Measurements from ENCODE around the gene YPEL3.
A peak's percentile ranks its signal among the peaks of the same experiment; 100 is the strongest.

YPEL3 gene, protein sequence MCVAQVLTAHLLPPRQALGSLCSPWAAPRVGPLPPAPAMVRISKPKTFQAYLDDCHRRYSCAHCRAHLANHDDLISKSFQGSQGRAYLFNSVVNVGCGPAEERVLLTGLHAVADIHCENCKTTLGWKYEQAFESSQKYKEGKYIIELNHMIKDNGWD

DNA sequence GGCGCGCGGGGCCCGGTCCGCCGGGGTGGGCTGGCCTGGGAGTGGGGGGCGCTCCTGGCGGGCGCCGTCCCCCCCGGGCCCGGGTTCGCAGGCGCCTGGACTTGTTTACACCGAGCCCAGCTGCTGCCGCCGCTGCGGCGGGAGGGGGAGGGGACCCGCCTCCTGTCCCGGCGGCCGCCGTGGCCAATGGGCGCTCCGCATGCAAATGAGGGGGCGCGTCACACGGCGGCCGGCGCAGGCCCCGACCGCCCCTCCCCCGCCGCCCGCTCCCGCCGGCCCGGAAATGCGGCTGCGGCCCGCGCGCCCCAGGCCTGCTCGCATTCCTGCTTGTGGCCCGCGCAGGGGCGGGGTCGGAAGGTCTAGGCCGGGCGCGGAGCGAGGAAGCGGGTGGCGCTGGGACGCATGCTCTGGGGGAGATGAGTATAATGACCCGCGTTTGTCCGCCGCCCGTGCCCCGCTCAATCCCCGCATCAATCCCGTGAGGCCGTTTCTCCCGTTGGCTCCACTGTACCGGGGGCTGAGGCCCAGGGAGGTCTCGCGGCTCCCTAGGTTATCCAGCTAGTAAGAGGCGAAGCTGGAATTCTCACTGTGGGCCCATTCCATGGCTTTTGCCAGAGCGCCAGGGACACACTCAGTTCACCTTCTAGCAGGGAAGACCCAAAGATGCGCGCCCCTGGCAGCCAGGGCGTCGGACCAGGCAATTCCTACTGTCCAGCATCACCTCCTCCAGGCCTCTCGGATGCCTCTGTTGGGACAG is at the start of gene YPEL3:
YPEL3 (minus strand) TSS at position 109 of the 757 bp plus-strand sequence. CDS start 731 bp downstream, outside the sequence.
- peak within 1 kb of the TSS; percentile 85 to 100 for H3K4me3 ChIP-seq (ENCODE audit: low read depth in 1 of 2, low read length in 1 of 2)

DNA sequence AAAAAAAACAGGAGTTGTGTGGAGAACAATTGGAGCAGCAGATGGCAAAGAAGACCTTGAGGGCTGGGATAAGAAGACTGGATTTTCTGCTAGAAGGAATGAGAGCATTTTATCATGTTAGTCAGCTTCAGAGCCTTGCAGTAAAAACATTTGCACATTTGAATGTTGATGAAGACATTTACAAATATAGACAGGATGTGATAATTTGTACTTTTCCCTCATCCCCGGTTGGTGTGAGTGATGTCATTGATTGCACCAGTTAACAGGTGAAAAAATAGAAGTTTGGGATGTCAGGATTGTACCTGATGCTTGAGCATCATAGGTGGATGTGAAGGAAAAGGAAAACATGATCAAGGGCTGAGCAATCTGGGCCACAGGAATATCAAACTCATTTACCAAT is 49.6 kb upstream of the YPEL3 start:
- no peaks in the 10 kb centered on the region for H3K36me3 ChIP-seq
- no peak overlapping the region for H3K27ac ChIP-seq
- peaks cover 71 to 77% of the 10 kb centered on the region in 2 experiments for H3K4me1 ChIP-seq (ENCODE audit: control insufficient read depth in 1 of 2, insufficient read depth in 1 of 2, low read depth in 1 of 2, low read length in 1 of 2)
- no peak overlapping the region for H3K4me3 ChIP-seq (ENCODE audit: low read depth in 1 of 2, low read length in 1 of 2)
- no peaks in the 10 kb centered on the region for H3K27me3 ChIP-seq
- TF ChIP-seq, protein P1, sequence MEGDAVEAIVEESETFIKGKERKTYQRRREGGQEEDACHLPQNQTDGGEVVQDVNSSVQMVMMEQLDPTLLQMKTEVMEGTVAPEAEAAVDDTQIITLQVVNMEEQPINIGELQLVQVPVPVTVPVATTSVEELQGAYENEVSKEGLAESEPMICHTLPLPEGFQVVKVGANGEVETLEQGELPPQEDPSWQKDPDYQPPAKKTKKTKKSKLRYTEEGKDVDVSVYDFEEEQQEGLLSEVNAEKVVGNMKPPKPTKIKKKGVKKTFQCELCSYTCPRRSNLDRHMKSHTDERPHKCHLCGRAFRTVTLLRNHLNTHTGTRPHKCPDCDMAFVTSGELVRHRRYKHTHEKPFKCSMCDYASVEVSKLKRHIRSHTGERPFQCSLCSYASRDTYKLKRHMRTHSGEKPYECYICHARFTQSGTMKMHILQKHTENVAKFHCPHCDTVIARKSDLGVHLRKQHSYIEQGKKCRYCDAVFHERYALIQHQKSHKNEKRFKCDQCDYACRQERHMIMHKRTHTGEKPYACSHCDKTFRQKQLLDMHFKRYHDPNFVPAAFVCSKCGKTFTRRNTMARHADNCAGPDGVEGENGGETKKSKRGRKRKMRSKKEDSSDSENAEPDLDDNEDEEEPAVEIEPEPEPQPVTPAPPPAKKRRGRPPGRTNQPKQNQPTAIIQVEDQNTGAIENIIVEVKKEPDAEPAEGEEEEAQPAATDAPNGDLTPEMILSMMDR (IDR thresholded peaks at IDR 0.05), result no peak
- no peaks in the 10 kb centered on the region for H3K9me3 ChIP-seq

More for the DNA sequence above, at the start of gene YPEL3:
- TF ChIP-seq, protein P1 (IDR thresholded peaks at IDR 0.05), result peak; percentile 28
- H3K4me1 ChIP-seq (ENCODE audit: control insufficient read depth in 1 of 2, insufficient read depth in 1 of 2, low read depth in 1 of 2, low read length in 1 of 2), result peaks cover 54 to 59% of the 10 kb centered on the region in 2 experiments
- H3K9me3 ChIP-seq, result peaks cover 23% of the 10 kb centered on the region
- H3K36me3 ChIP-seq, result peaks cover 34% of the 10 kb centered on the region
- H3K27me3 ChIP-seq, result no peaks in the 10 kb centered on the region
- peak within 1 kb of the TSS; percentile 100 for H3K27ac ChIP-seq

DNA sequence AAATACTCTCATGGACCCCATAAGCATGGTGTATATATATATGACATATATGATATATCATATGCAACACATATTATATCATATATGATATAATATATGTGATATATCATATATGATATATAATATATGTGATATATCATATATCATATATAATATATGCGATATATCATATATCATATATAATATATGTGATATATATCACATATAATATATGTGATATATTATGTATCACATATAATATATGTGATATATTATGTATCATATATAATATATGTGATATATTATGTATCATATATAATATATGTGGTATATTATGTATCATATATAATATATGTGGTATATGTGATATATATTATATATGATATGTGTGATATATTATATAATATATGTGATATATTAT is 48.9 kb upstream of the YPEL3 start:
- TF ChIP-seq, protein P1 (IDR thresholded peaks at IDR 0.05), result no peak
- peaks cover 71 to 77% of the 10 kb centered on the region in 2 experiments for H3K4me1 ChIP-seq (ENCODE audit: control insufficient read depth in 1 of 2, insufficient read depth in 1 of 2, low read depth in 1 of 2, low read length in 1 of 2)
- no peak overlapping the region for H3K27ac ChIP-seq
- no peaks in the 10 kb centered on the region for H3K9me3 ChIP-seq
- no peak overlapping the region for H3K4me3 ChIP-seq (ENCODE audit: low read depth in 1 of 2, low read length in 1 of 2)
- no peaks in the 10 kb centered on the region for H3K27me3 ChIP-seq
- H3K36me3 ChIP-seq, result no peaks in the 10 kb centered on the region

DNA sequence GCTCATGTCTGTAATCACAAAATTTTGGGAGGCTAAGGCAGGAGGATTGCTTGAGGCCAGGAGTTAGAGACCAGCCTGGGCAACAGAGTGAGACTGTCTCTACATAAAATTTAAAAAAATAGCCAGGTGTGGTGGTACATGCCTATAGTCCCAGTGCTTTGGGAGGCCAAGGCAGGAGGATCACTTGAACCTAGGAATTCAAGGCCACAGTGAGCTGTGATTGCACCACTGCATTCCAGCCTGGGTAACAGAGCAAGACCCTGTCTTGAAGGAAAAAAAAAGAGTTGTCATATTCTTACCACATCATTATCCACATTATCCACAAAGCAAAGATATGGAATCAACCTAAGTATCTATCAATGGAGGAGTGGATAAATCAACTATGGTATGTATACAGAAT is 48.0 kb upstream of the YPEL3 start:
- TF ChIP-seq, protein P1 (IDR thresholded peaks at IDR 0.05), result no peak
- Histone ChIP-seq H3K4me1 (ENCODE audit: control insufficient read depth in 1 of 2, insufficient read depth in 1 of 2, low read depth in 1 of 2, low read length in 1 of 2) (peaks cover 71 to 77% of the 10 kb centered on the region in 2 experiments), H3K27me3 (no peaks in the 10 kb centered on the region), H3K36me3 (no peaks in the 10 kb centered on the region), H3K4me3 (ENCODE audit: low read depth in 1 of 2, low read length in 1 of 2) (no peak overlapping the region), H3K27ac (no peak overlapping the region), H3K9me3 (no peaks in the 10 kb centered on the region)

DNA sequence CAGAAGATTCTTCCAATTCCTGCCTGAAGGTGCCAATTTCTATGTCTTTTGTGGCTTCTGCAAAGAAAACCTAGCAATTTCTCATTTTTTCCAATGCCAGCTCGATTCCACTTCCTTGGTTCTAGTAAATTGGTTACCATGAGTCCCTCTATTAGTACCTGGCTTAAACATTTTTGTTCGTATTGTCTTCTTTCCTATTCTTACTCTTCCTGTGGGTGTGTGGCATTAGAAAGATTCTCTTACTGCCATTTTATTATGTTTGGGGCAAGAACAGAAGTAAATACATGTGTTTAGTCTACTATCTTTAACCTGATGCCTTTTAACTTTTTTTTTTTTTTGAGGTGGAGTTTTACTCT is 47.3 kb upstream of the YPEL3 start:
- no peaks in the 10 kb centered on the region for H3K27me3 ChIP-seq
- peak overlapping the region; percentile 61 for H3K27ac ChIP-seq
- TF ChIP-seq, protein P1 (IDR thresholded peaks at IDR 0.05), result peak; percentile 0
- no peaks in the 10 kb centered on the region for H3K36me3 ChIP-seq
- H3K4me3 ChIP-seq (ENCODE audit: low read depth in 1 of 2, low read length in 1 of 2), result no peak overlapping the region
- peaks cover 71 to 78% of the 10 kb centered on the region in 2 experiments for H3K4me1 ChIP-seq (ENCODE audit: control insufficient read depth in 1 of 2, insufficient read depth in 1 of 2, low read depth in 1 of 2, low read length in 1 of 2)
- H3K9me3 ChIP-seq, result no peaks in the 10 kb centered on the region
